ENCODE measurements around the gene TOR1AIP1.

DNA sequence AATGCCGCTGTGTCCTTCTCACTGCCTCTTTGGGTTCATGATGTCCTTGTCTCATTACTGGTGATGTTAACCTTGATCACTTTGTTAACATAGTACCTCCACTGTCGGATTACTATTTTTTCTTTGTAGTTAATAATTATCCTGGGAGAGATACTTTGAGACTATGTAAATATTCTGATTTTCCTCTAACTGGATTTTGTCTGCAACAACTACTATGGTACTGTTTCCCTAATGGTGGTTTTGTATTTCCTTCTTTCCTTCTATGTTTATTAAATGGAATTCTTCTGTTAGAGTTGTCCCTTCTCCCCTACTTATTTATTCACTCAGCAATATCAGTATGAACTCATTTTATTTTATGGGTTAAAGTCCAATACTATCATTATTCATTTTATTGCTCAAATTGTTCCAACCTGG, 8.6 kb upstream of the TOR1AIP1 start:
- TF ChIP-seq POLR2A (IDR thresholded peaks at IDR 0.05; ENCODE audit: low read depth, low read length): no peak
- TF ChIP-seq TAF1 (IDR thresholded peaks at IDR 0.05; ENCODE audit: low read depth, low read length): no peak
- TF ChIP-seq POU2F2 (IDR thresholded peaks at IDR 0.05; ENCODE audit: low read depth, low read length): no peak
